ENCODE results near the gene TCIRG1.

- TF ChIP-seq POLR2AphosphoS5 (IDR thresholded peaks at IDR 0.05; ENCODE audit: low read depth, low read length) = no peak
- TF ChIP-seq POLR2A (IDR thresholded peaks at IDR 0.05; ENCODE audit: low read depth, low read length) = no peak
- TF ChIP-seq TAF1 (IDR thresholded peaks at IDR 0.05; ENCODE audit: low read depth, low read length) = no peak
Measured at GRCh38 chr11:68002575-68002937, 36.3 kb upstream of the TCIRG1 start.

Data from GM12891 (cell line).